Caco-2 (cell line): ENCODE results near the gene TCF12. TPM values are rescaled to one million over a fixed set of nuclear protein-coding genes. Genes with fewer than 3 reads are reported as not detected.

ENCODE experiments used
- BruUV-seq: library from RNA; stranded (reverse); fragments of 400-500 nt; replicated peaks from 2 replicates; lab custom pipeline; 2021; lab: Mats Ljungman, UMichigan
- CTCF ChIA-PET: fragments of 300-600 bp; sonication (Branson Sonifier 250); formaldehyde crosslinking; loops from one replicate; lab custom pipeline; 2022; ENCODE audit warnings: antibody characterized with exemption; lab: Charles Lee
- POLR2A ChIA-PET: fragments of 300-600 bp; sonication (Branson Sonifier 250); formaldehyde crosslinking; loops from one replicate; lab custom pipeline; 2022; ENCODE audit warnings: antibody characterized with exemption; lab: Charles Lee
- DNase-seq, 2 experiments: peaks; one replicate each; pipeline versions ENCODE4 v3.0.0 to v3.0.0-alpha.2; 2020 to 2022
- H3K27me3 ChIP-seq: replicated peaks from 2 replicates; pipeline ENCODE4 v1.6.0; 2011; ENCODE audit warnings: low read length; ENCODE audit not compliant: control insufficient read depth, insufficient read depth
- H3K36me3 ChIP-seq: 2 replicates; pipeline ENCODE4 v1.5.1; 2011; ENCODE audit warnings: low read length; ENCODE audit not compliant: control insufficient read depth, insufficient read depth
- H3K4me1 ChIP-seq: fragments of 250-450 bp; sonication (Bioruptor Pico); 2 replicates; pipeline ENCODE4 v1.5.1; 2020; ENCODE audit warnings: mild to moderate bottlenecking
- H3K4me3 ChIP-seq: 2 replicates; pipeline ENCODE4 v1.5.1; 2011; ENCODE audit warnings: low read depth, mild to moderate bottlenecking, control low read depth, low read length
- H3K9me3 ChIP-seq: fragments of 250-450 bp; sonication (Bioruptor Pico); 2 replicates; pipeline ENCODE4 v1.5.1; 2020; ENCODE audit warnings: mild to moderate bottlenecking, moderate library complexity
- H3K27ac Mint-ChIP-seq: one replicate; pipeline ENCODE4 v1.8.0; 2022; ENCODE audit warnings: mixed read lengths; ENCODE audit not compliant: unreplicated experiment
- H3K27me3 Mint-ChIP-seq: one replicate; pipeline ENCODE4 v1.8.0; 2022; ENCODE audit warnings: mixed read lengths; ENCODE audit not compliant: insufficient read depth, unreplicated experiment
- H3K36me3 Mint-ChIP-seq: one replicate; pipeline ENCODE4 v1.8.0; 2022; ENCODE audit warnings: mild to moderate bottlenecking, mixed read lengths; ENCODE audit not compliant: insufficient read depth, unreplicated experiment
- H3K4me1 Mint-ChIP-seq: one replicate; pipeline ENCODE4 v1.8.0; 2022; ENCODE audit warnings: low read depth, mixed read lengths; ENCODE audit not compliant: unreplicated experiment
- H3K4me3 Mint-ChIP-seq: one replicate; pipeline ENCODE4 v1.8.0; 2022; ENCODE audit warnings: mild to moderate bottlenecking, moderate library complexity, mixed read lengths; ENCODE audit not compliant: unreplicated experiment
- H3K9me3 Mint-ChIP-seq: one replicate; pipeline ENCODE4 v1.8.0; 2022; ENCODE audit warnings: mixed read lengths; ENCODE audit not compliant: unreplicated experiment
- intact Hi-C: fragments of 100-400 bp; cut with micrococcal nuclease; formaldehyde crosslinking; loops from one replicate; pipeline ENCODE4 v1.10.0; 2022; ENCODE audit not compliant: unreplicated experiment
- total RNA-seq: library from RNA; stranded (reverse); gene quantifications from 2 replicates; pipeline ENCODE4 v1.2.3, GENCODE V29; 2022
- TF ChIP-seq, protein P1 (sequence below), 2 experiments: fragments of 200-600 bp in 1 of 2; IDR thresholded peaks; 1 replicate in 1 of 2; 2 replicates in 1 of 2; pipeline versions ENCODE4 v1.5.1 to v1.8.0; 2011 to 2022; ENCODE audit warnings: antibody characterized with exemption in 1 of 2, control low read depth in 1 of 2, inconsistent platforms in 1 of 2, low read depth in 1 of 2, low read length in 1 of 2, mild to moderate bottlenecking in 1 of 2, moderate library complexity in 1 of 2; ENCODE audit not compliant: insufficient read depth in 1 of 2, severe bottlenecking in 1 of 2, unreplicated experiment in 1 of 2

Gene TCF12
- total RNA-seq, 1 experiment from 2014 or later = 64.4 TPM

DNA sequence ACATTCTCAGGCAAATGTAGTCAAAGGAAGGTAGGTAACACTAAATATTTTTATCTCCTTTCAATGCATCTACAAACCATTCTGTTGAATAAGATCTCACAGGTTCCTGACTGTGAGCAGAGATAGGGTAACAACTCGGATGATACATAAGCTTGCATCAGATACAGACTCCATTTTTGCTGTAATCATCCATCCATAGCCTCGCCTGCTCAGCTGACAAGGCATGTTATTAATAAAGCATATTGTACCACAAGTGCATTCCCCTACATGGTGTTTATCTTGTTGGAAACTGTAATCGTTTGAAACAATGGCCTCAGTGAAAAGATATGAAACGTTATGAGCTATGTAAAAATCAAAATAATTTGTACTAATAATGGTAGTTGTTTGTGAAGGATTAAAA lies 35.4 kb upstream of the TCF12 start:
- Histone ChIP-seq H3K4me3 (no peak overlapping the region), H3K36me3 (no peaks in the 10 kb centered on the region), H3K27me3 (no peaks in the 10 kb centered on the region), H3K9me3 (no peaks in the 10 kb centered on the region), H3K4me1 (no peaks in the 10 kb centered on the region)
- intact Hi-C loops = no loop called here
- Mint-ChIP-seq H3K27me3 (peaks cover 2% of the 10 kb centered on the region), H3K4me1 (peaks cover 4% of the 10 kb centered on the region), H3K4me3 (no peak overlapping the region), H3K9me3 (no peaks in the 10 kb centered on the region), H3K36me3 (peaks cover 7% of the 10 kb centered on the region), H3K27ac (no peak overlapping the region)
- DNase-seq = no peak
- ChIA-PET POLR2A (no interaction called here), CTCF (no interaction called here)
- TF ChIP-seq, protein P1, sequence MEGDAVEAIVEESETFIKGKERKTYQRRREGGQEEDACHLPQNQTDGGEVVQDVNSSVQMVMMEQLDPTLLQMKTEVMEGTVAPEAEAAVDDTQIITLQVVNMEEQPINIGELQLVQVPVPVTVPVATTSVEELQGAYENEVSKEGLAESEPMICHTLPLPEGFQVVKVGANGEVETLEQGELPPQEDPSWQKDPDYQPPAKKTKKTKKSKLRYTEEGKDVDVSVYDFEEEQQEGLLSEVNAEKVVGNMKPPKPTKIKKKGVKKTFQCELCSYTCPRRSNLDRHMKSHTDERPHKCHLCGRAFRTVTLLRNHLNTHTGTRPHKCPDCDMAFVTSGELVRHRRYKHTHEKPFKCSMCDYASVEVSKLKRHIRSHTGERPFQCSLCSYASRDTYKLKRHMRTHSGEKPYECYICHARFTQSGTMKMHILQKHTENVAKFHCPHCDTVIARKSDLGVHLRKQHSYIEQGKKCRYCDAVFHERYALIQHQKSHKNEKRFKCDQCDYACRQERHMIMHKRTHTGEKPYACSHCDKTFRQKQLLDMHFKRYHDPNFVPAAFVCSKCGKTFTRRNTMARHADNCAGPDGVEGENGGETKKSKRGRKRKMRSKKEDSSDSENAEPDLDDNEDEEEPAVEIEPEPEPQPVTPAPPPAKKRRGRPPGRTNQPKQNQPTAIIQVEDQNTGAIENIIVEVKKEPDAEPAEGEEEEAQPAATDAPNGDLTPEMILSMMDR (IDR thresholded peaks at IDR 0.05; ENCODE audit: insufficient read depth in 1 of 2, low read depth in 1 of 2, low read length in 1 of 2, severe bottlenecking in 1 of 2, unreplicated experiment in 1 of 2) = no peak
- no TSS peak for BruUV-seq

DNA sequence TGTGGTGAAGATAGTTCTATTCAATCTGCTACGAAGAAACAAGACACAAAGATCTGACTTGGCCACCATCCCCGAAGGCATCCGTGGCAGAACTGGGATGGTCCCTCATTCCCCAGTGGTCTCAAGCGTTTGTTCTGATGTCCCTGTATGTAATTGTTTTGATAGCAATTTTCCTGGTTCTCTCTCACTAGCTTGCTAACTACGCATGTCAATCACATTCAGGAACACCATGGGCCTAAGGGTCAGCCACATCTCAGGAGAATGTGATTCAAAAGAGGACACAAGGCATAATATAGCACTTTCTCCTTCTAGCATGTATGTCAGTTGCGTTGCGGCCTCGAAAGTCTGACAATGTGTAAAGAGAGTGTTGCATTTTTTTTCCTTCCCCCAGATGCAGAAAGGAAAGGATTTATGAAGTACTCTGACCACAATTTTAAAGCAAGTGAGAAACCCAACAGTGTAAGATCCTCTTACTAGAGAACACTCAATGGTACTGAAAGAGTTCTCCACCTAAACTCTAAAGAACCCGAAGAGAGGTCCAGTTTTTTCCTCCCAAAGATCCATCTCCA lies 32.0 kb upstream of the TCF12 start:
- Mint-ChIP-seq H3K4me3 (peak overlapping the region; percentile 82), H3K27me3 (peaks cover 2% of the 10 kb centered on the region), H3K4me1 (peaks cover 17% of the 10 kb centered on the region), H3K27ac (peak overlapping the region; percentile 44), H3K36me3 (peaks cover 7% of the 10 kb centered on the region), H3K9me3 (no peaks in the 10 kb centered on the region)
- no peak for DNase-seq
- ChIA-PET POLR2A (interaction anchor here (0.9 kb wide), 1 partner anchor 33 kb away, joined by 3 read pairs; no protein-coding TSS in a partner anchor), CTCF (no interaction called here)
- TSS peak; percentile 84 for BruUV-seq
- TF ChIP-seq, protein P1 (IDR thresholded peaks at IDR 0.05; ENCODE audit: insufficient read depth in 1 of 2, low read depth in 1 of 2, low read length in 1 of 2, severe bottlenecking in 1 of 2, unreplicated experiment in 1 of 2) = no peak
- Histone ChIP-seq H3K4me3 (peak overlapping the region; percentile 49), H3K36me3 (no peaks in the 10 kb centered on the region), H3K4me1 (no peaks in the 10 kb centered on the region; the same call in 1 of the 2 replicates), H3K27me3 (no peaks in the 10 kb centered on the region), H3K9me3 (no peaks in the 10 kb centered on the region)
- intact Hi-C loops = no loop called here

DNA sequence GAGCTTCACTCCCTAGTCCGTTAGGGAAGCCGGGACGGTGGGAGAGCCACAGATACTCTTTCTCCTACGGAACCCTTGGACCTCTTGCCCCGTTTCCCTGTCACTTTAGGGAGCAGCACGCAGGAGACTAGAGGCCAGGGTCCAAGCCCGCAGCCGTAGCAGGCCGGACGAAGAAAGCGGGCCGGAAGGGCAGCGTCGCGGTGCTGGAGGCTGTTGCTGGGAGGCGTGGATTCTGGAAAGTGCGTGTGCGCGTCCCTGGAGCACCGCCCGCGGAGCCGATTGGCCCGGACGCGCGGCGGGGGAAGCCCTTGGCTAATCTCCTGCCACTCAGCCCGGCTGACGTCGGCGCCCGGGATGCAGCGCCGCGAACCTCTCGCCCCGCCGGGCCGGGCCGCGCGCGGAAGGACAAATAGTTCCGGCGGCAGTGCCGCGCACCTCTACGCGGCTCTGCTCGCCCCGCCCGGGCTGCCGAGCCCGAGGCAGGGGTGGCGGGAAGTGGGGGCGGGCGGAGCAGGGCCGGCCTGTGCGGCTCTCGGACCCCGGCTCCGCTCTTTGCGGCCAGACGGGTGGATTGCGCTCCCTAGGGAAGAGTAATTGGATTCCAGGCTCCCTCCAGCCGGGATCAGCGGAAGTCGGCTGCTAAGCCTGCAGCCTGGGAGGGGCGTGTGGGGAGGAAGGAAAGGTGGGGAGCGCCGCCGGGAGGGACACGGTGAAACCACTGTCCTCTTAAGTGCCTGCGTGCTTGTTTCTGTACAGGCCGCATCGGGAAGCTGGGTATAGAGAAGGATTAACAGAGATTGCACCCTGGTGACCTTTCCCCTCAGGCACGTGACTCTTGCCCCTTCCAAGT lies 31.3 kb upstream of the TCF12 start:
- Mint-ChIP-seq H3K27ac (peak overlapping the region; percentile 44), H3K4me1 (peaks cover 17% of the 10 kb centered on the region), H3K9me3 (no peaks in the 10 kb centered on the region), H3K36me3 (peaks cover 7% of the 10 kb centered on the region), H3K4me3 (peak overlapping the region; percentile 82), H3K27me3 (no peaks in the 10 kb centered on the region)
- peak; percentile 93 to 95 for DNase-seq
- TF ChIP-seq, protein P1 (IDR thresholded peaks at IDR 0.05; ENCODE audit: insufficient read depth in 1 of 2, low read depth in 1 of 2, low read length in 1 of 2, severe bottlenecking in 1 of 2, unreplicated experiment in 1 of 2) = peak in 1 of 2 experiments; percentile 3
- BruUV-seq = no TSS peak
- Histone ChIP-seq H3K36me3 (no peaks in the 10 kb centered on the region), H3K4me1 (no peaks in the 10 kb centered on the region; the same call in 1 of the 2 replicates), H3K27me3 (no peaks in the 10 kb centered on the region), H3K9me3 (no peaks in the 10 kb centered on the region), H3K4me3 (peak overlapping the region; percentile 49)
- POLR2A ChIA-PET = interaction anchor here (0.8 to 1.0 kb wide), 3 partner anchors 31 to 422 kb away, joined by 3 to 16 read pairs (median 4); partner anchors contain the start of genes MNS1 and TCF12
- intact Hi-C loops = loop anchor here (1.0 kb wide), 3 partner anchors 31 to 391 kb away; partner anchors contain the start of genes TCF12 and ZNF280D
- CTCF ChIA-PET = interaction anchor here (0.6 to 1.1 kb wide), 4 partner anchors 31 to 251 kb away, joined by 3 to 10 read pairs (median 4); partner anchors contain the start of gene TCF12
